NCI-H1694 (cell line): ENCODE results near the gene ACHE.
A peak's percentile ranks its signal among the peaks of the same experiment; 100 is the strongest.

ENCODE experiments used
- DNase-seq: peaks from one replicate; lab custom pipeline; 2025; lab: John Stamatoyannopoulos, UW

Gene ACHE

GRCh38 chr7:100884736-100885439, 10.8 kb downstream of the ACHE start:
- DNase-seq = no peak

- DNase-seq = no peak
These were observed 12.7 kb downstream of the ACHE start for GRCh38 chr7:100882785-100883526.

GRCh38 chr7:100882201-100882600, 13.5 kb downstream of the ACHE start:
- DNase-seq = no peak

- DNase-seq = no peak
These were observed 14.6 kb downstream of the ACHE start for GRCh38 chr7:100881136-100881535.

GRCh38 chr7:100880645-100881044, 15.0 kb downstream of the ACHE start:
- DNase-seq = no peak

- peak; percentile 40 for DNase-seq
These were observed 15.9 kb downstream of the ACHE start for GRCh38 chr7:100879685-100880261.

GRCh38 chr7:100878685-100879084, 17.0 kb downstream of the ACHE start:
- no peak for DNase-seq

- no peak for DNase-seq
These were observed 17.7 kb downstream of the ACHE start for GRCh38 chr7:100878013-100878412.

GRCh38 chr7:100875356-100875751, 20.3 kb downstream of the ACHE start:
- DNase-seq = no peak

- peak; percentile 97 for DNase-seq
These were observed 20.9 kb downstream of the ACHE start, which contains the start of gene SRRT for GRCh38 chr7:100874577-100875355. TSS of gene SRRT (plus strand) at chr7:100875103. CDS start at chr7:100875591, 488 bp downstream.

- no peak for DNase-seq
These were observed 21.4 kb downstream of the ACHE start for GRCh38 chr7:100874300-100874576.

- no peak for DNase-seq
These were observed 21.9 kb downstream of the ACHE start for GRCh38 chr7:100873599-100874299.

GRCh38 chr7:100867776-100868485, 27.8 kb downstream of the ACHE start:
- no peak for DNase-seq

- no peak for DNase-seq
These were observed 28.5 kb downstream of the ACHE start, which contains the start of gene TRIP6 for GRCh38 chr7:100867040-100867775. TSS of gene TRIP6 (plus strand) at chr7:100867387. CDS start at chr7:100867498, 111 bp downstream.

GRCh38 chr7:100866729-100867039, 29.0 kb downstream of the ACHE start:
- DNase-seq = no peak

- peak; percentile 51 for DNase-seq
These were observed 29.6 kb downstream of the ACHE start for GRCh38 chr7:100865938-100866728.

GRCh38 chr7:100865372-100865911, 30.2 kb downstream of the ACHE start:
- no peak for DNase-seq

GRCh38 chr7:100864263-100864845, 31.3 kb downstream of the ACHE start:
- DNase-seq = no peak

GRCh38 chr7:100863406-100863950, 32.2 kb downstream of the ACHE start:
- no peak for DNase-seq
